IMR-90 (cell line): Measurements from ENCODE around the gene OAF. TPM values are rescaled to one million over a fixed set of nuclear protein-coding genes. Genes with fewer than 3 reads are reported as not detected.
A peak's percentile ranks its signal among the peaks of the same experiment; 100 is the strongest.

ENCODE experiments used
- ATAC-seq: fragments of 200-7000 bp; cut with Tn5 transposase; 2 replicates; pipeline ENCODE4 v1.9.1; 2020; ENCODE audit warnings: low read depth, mild to moderate bottlenecking, moderate library complexity
- BruUV-seq: library from RNA; stranded (reverse); fragments of 400-500 nt; replicated peaks from 2 replicates; lab custom pipeline; 2021; lab: Mats Ljungman, UMichigan
- CTCF ChIA-PET: fragments of 300-600 bp; formaldehyde crosslinking; extraction: SDS; loops from one replicate; lab custom pipeline; 2021; ENCODE audit warnings: antibody characterized with exemption; lab: Yijun Ruan, JAX
- POLR2A ChIA-PET: fragments of 300-600 bp; sonication (Branson Sonifier 250); formaldehyde crosslinking; loops from one replicate; lab custom pipeline; 2022; ENCODE audit warnings: antibody characterized with exemption; ENCODE audit not compliant: unreplicated experiment; lab: Charles Lee
- DNase-seq: peaks from one replicate; pipeline ENCODE4 v3.0.0; 2013
- H2AFZ ChIP-seq: replicated peaks from 2 replicates; pipeline ENCODE3; 2013; ENCODE audit warnings: low read length, mild to moderate bottlenecking; ENCODE audit not compliant: poor library complexity
- H2AK5ac ChIP-seq: 2 replicates; pipeline ENCODE4 v1.6.1; 2013; ENCODE audit warnings: low read depth, low read length, inconsistent platforms
- H2AK9ac ChIP-seq: replicated peaks from 2 replicates; pipeline ENCODE3; 2013; ENCODE audit warnings: mild to moderate bottlenecking, low read depth, low read length, moderate library complexity; ENCODE audit not compliant: poor library complexity
- H2BK120ac ChIP-seq: 2 replicates; pipeline ENCODE4 v1.6.1; 2013; ENCODE audit warnings: low read depth, low read length, inconsistent platforms
- H2BK15ac ChIP-seq: 3 replicates; pipeline ENCODE4 v1.6.1; 2013; ENCODE audit warnings: low read depth, low read length, inconsistent platforms
- H2BK20ac ChIP-seq: 2 replicates; pipeline ENCODE4 v1.6.1; 2013; ENCODE audit warnings: low read depth, mild to moderate bottlenecking, inconsistent platforms, low read length, moderate library complexity
- H2BK5ac ChIP-seq: 2 replicates; pipeline ENCODE4 v1.6.1; 2013; ENCODE audit warnings: mild to moderate bottlenecking, low read depth, low read length, inconsistent platforms; ENCODE audit not compliant: poor library complexity, severe bottlenecking
- H3K14ac ChIP-seq: replicated peaks from 2 replicates; pipeline ENCODE4 v1.6.1; 2013; ENCODE audit warnings: low read depth, low read length, inconsistent platforms
- H3K18ac ChIP-seq: 2 replicates; pipeline ENCODE4 v1.6.1; 2013; ENCODE audit warnings: low read depth, low read length, control low read depth
- H3K23ac ChIP-seq: 2 replicates; pipeline ENCODE4 v1.6.1; 2013; ENCODE audit warnings: low read depth, low read length, inconsistent platforms
- H3K27ac ChIP-seq: 2 replicates; pipeline ENCODE4 v1.5.1; 2013; ENCODE audit warnings: mild to moderate bottlenecking, control low read depth, low read length; ENCODE audit not compliant: insufficient read depth
- H3K27me3 ChIP-seq: 2 replicates; pipeline ENCODE4 v1.6.1; 2013; ENCODE audit warnings: low read length; ENCODE audit not compliant: control insufficient read depth, insufficient read depth
- H3K36me3 ChIP-seq: 2 replicates; pipeline ENCODE4 v1.6.1; 2013; ENCODE audit warnings: low read length, mixed read lengths; ENCODE audit not compliant: control insufficient read depth, insufficient read depth
- H3K4ac ChIP-seq: 2 replicates; pipeline ENCODE4 v1.6.1; 2013; ENCODE audit warnings: low read depth, low read length, inconsistent platforms
- H3K4me1 ChIP-seq: 2 replicates; pipeline ENCODE4 v1.6.1; 2013; ENCODE audit warnings: low read length, mixed read lengths; ENCODE audit not compliant: control insufficient read depth, insufficient read depth
- H3K4me2 ChIP-seq: 2 replicates; pipeline ENCODE4 v1.6.1; 2013; ENCODE audit warnings: low read depth, mild to moderate bottlenecking, control low read depth, low read length, moderate library complexity
- H3K4me3 ChIP-seq: 2 replicates; pipeline ENCODE4 v1.5.1; 2013; ENCODE audit warnings: low read depth, mild to moderate bottlenecking, control low read depth, low read length, moderate library complexity; ENCODE audit not compliant: insufficient read depth
- H3K56ac ChIP-seq: 2 replicates; pipeline ENCODE4 v1.6.1; 2013; ENCODE audit warnings: low read length, inconsistent platforms; ENCODE audit not compliant: insufficient read depth; ENCODE audit errors: extremely low read depth
- H3K79me1 ChIP-seq, 2 experiments: 2 replicates each; pipeline ENCODE4 v1.6.1; 2013; ENCODE audit warnings: low read length in 2 of 2, inconsistent platforms in 1 of 2, low read depth in 1 of 2
- H3K9ac ChIP-seq: 2 replicates; pipeline ENCODE4 v1.6.1; 2013; ENCODE audit warnings: low read depth, low read length, control low read depth
- H3K9me1 ChIP-seq: 2 replicates; pipeline ENCODE4 v1.6.1; 2013; ENCODE audit warnings: low read length, inconsistent platforms; ENCODE audit not compliant: insufficient read depth
- H3K9me3 ChIP-seq: 2 replicates; pipeline ENCODE4 v1.6.1; 2013; ENCODE audit warnings: low read length; ENCODE audit not compliant: control insufficient read depth, insufficient read depth
- H4K20me1 ChIP-seq: 2 replicates; pipeline ENCODE4 v1.6.1; 2013; ENCODE audit warnings: low read length, inconsistent platforms; ENCODE audit not compliant: insufficient read depth
- H4K5ac ChIP-seq: 2 replicates; pipeline ENCODE4 v1.6.1; 2013; ENCODE audit warnings: mild to moderate bottlenecking, low read depth, low read length, control low read depth
- H4K8ac ChIP-seq, 2 experiments: 2 replicates each; pipeline ENCODE4 v1.6.1; 2013; ENCODE audit warnings: low read depth in 2 of 2, low read length in 2 of 2, control low read depth in 1 of 2, inconsistent platforms in 1 of 2
- H4K91ac ChIP-seq: 2 replicates; pipeline ENCODE4 v1.6.1; 2013; ENCODE audit warnings: low read depth, low read length, inconsistent platforms; ENCODE audit not compliant: insufficient read depth
- CEBPB ChIP-seq: IDR thresholded peaks from 2 replicates; pipeline ENCODE4 v1.6.1; 2012; ENCODE audit warnings: low read depth, low read length, improper control_type of control experiment
- FOS ChIP-seq: fragments of 150-350 bp; IDR thresholded peaks from 2 replicates; pipeline ENCODE4 v1.6.1; 2016; ENCODE audit warnings: low read depth, low read length
- MAFK ChIP-seq: IDR thresholded peaks from 2 replicates; pipeline ENCODE4 v1.6.1; 2012; ENCODE audit warnings: low read depth, low read length, improper control_type of control experiment
- MAZ ChIP-seq: IDR thresholded peaks from 2 replicates; pipeline ENCODE4 v1.6.1; 2012; ENCODE audit warnings: low read depth, mild to moderate bottlenecking, low read length, improper control_type of control experiment, moderate library complexity, borderline replicate concordance
- MXI1 ChIP-seq: IDR thresholded peaks from 2 replicates; pipeline ENCODE4 v1.6.1; 2012; ENCODE audit warnings: low read depth, mild to moderate bottlenecking, low read length, moderate library complexity, borderline replicate concordance
- NFE2L2 ChIP-seq: fragments of 150-350 bp; IDR thresholded peaks from 2 replicates; pipeline ENCODE4 v1.6.1; 2016; ENCODE audit warnings: low read depth, mild to moderate bottlenecking, low read length
- POLR2A ChIP-seq: IDR thresholded peaks from 2 replicates; pipeline ENCODE4 v1.6.1; 2012; ENCODE audit warnings: mild to moderate bottlenecking, low read depth, low read length
- RAD21 ChIP-seq: IDR thresholded peaks from 2 replicates; pipeline ENCODE4 v1.6.1; 2012; ENCODE audit warnings: low read length, improper control_type of control experiment
- RCOR1 ChIP-seq: IDR thresholded peaks from 2 replicates; pipeline ENCODE4 v1.6.1; 2012; ENCODE audit warnings: mild to moderate bottlenecking, low read length, improper control_type of control experiment; ENCODE audit not compliant: insufficient replicate concordance
- RFX5 ChIP-seq: IDR thresholded peaks from 2 replicates; pipeline ENCODE4 v1.8.0; 2012; ENCODE audit warnings: low read depth, mild to moderate bottlenecking, low read length, moderate library complexity
- SMC3 ChIP-seq: fragments of 150-350 bp; IDR thresholded peaks from 2 replicates; pipeline ENCODE4 v1.6.1; 2016; ENCODE audit warnings: low read depth, mild to moderate bottlenecking, antibody characterized with exemption, low read length, moderate library complexity
- WGBS, 2 experiments: methylation state at CpG; one replicate each; pipeline versions ENCODE4 v1.1.5 to v1.1.7; 2013; ENCODE audit warnings: missing lambda C conversion rate in 2 of 2; ENCODE audit not compliant: insufficient read length in 1 of 2; ENCODE audit errors: extremely low coverage in 2 of 2; 5-methylcytosine and 5-hydroxymethylcytosine counted together
- dilution Hi-C: fragments of 300-500 bp; cut with HindIII; formaldehyde crosslinking; loops from one replicate; pipeline ENCODE4 v1.14.3; 2018; ENCODE audit warnings: low sequenced_read_pairs; ENCODE audit not compliant: unreplicated experiment
- in situ Hi-C: fragments of 300-500 bp; cut with MboI; formaldehyde crosslinking; loops from 3 replicates; pipeline ENCODE4 v1.14.3; 2019; ENCODE audit warnings: low sequenced_read_pairs, inconsistent platforms, mixed read lengths
- intact Hi-C: fragments of 100-400 bp; cut with micrococcal nuclease; formaldehyde crosslinking; loops from 2 replicates; pipeline ENCODE4 v1.10.0; 2022
- polyA plus RNA-seq, 3 experiments: library from polyadenylated mRNA; depleted of rRNA; stranded (reverse); fragments of >200 nt; gene quantifications; 2 replicates each; pipeline ENCODE4 v1.2.3, GENCODE V29; 2012; ENCODE audit warnings: low replicate concordance in 1 of 3
- total RNA-seq: library from RNA; depleted of rRNA; stranded (reverse); fragments of >200 nt; gene quantifications from 2 replicates; pipeline ENCODE4 v1.2.3, GENCODE V29; 2012
- TF ChIP-seq, protein P1 (sequence below): conservative IDR thresholded peaks from 2 replicates; pipeline ENCODE4 v1.5.1; 2012; ENCODE audit warnings: mild to moderate bottlenecking, low read depth, low read length, improper control_type of control experiment
- TF ChIP-seq, protein P2 (sequence below): fragments of 150-350 bp; IDR thresholded peaks from 2 replicates; pipeline ENCODE4 v1.6.1; 2016; ENCODE audit warnings: low read depth, mild to moderate bottlenecking, low read length, moderate library complexity, borderline replicate concordance
- TF ChIP-seq, protein P3 (sequence below): fragments of 150-350 bp; IDR thresholded peaks from 2 replicates; pipeline ENCODE4 v1.6.1; 2017; ENCODE audit warnings: mild to moderate bottlenecking, antibody characterized with exemption, low read length, low read depth

The OAF gene
- total and polyA plus RNA-seq, 2 of the 4 experiments (the other 2 are of a cell fraction) = 9.9 to 42.0 TPM

DNA sequence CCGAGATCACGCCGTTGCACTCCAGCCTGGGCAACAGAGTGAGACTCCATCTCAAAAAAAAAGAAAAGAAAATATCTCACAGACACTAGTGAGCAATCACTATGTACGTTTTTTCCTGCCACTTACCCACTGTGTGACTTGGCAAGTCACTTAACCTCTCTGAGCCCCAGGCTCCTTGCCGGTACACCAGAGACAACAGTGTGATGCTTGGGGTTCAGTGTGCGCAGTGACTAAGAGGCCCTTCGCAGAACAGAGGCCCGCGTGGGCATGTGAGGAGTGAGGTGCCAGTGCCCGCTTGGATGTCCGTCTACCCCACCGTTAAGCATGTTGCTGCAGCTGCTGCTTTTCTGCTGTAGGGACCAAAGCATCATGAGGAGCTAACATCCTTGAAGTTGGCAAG, 6.7 kb downstream of the OAF start:
- Histone ChIP-seq H3K56ac (no peak overlapping the region), H3K9me1 (peaks cover 39% of the 10 kb centered on the region), H3K18ac (no peak overlapping the region), H2AK9ac (peak overlapping the region; percentile 42), H3K4ac (peak overlapping the region; percentile 16; the same call in 1 of the 2 replicates), H2AK5ac (peak overlapping the region; percentile 71; the same call in 1 of the 2 replicates), H3K9me3 (no peaks in the 10 kb centered on the region), H3K14ac (0 out of 2 replicates have a peak overlapping the region, but pooled peaks have one; percentile 8), H3K9ac (no peak overlapping the region; the same call in 1 of the 2 replicates), H2BK15ac (no peak overlapping the region), H3K79me1 (peaks cover 20 to 72% of the 10 kb centered on the region in 2 experiments), H2AFZ (no peak overlapping the region), H4K8ac (no peak overlapping the region), H3K27ac (no peak overlapping the region), H3K36me3 (no peaks in the 10 kb centered on the region), H2BK120ac (no peak overlapping the region), H3K4me2 (no peak overlapping the region), H2BK5ac (no peak overlapping the region), H3K4me1 (peaks cover 30% of the 10 kb centered on the region), H2BK20ac (no peak overlapping the region), H4K20me1 (peaks cover 19% of the 10 kb centered on the region), H3K23ac (0 out of 2 replicates have a peak overlapping the region, but pooled peaks have one; percentile 75), H3K27me3 (no peaks in the 10 kb centered on the region), H4K91ac (no peak overlapping the region), H3K4me3 (no peak overlapping the region), H4K5ac (no peak overlapping the region)
- intact Hi-C loops (no loop called here), dilution Hi-C loops (no loop called here), in situ Hi-C loops (no loop called here)
- CTCF ChIA-PET = interaction anchor here (1.0 kb wide), 1 partner anchor 85 kb away, joined by 5 read pairs; no protein-coding TSS in a partner anchor
- no TSS peak for BruUV-seq
- ATAC-seq (no peak), DNase-seq (no peak)
- POLR2A ChIA-PET = no interaction called here
- 73% methylated on average over 5 of the region's 12 CpGs; no CpG with 5 or more reads in 1 of the 2 experiments for whole genome bisulfite sequencing, 2 experiments
- TF ChIP-seq MAZ (no peak), RFX5 (no peak), SMC3 (no peak), RAD21 (no peak), RCOR1 (no peak), FOS (no peak), CEBPB (no peak), POLR2A (no peak), MXI1 (no peak), MAFK (no peak), NFE2L2 (no peak)
- TF ChIP-seq, protein P1, sequence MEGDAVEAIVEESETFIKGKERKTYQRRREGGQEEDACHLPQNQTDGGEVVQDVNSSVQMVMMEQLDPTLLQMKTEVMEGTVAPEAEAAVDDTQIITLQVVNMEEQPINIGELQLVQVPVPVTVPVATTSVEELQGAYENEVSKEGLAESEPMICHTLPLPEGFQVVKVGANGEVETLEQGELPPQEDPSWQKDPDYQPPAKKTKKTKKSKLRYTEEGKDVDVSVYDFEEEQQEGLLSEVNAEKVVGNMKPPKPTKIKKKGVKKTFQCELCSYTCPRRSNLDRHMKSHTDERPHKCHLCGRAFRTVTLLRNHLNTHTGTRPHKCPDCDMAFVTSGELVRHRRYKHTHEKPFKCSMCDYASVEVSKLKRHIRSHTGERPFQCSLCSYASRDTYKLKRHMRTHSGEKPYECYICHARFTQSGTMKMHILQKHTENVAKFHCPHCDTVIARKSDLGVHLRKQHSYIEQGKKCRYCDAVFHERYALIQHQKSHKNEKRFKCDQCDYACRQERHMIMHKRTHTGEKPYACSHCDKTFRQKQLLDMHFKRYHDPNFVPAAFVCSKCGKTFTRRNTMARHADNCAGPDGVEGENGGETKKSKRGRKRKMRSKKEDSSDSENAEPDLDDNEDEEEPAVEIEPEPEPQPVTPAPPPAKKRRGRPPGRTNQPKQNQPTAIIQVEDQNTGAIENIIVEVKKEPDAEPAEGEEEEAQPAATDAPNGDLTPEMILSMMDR = no peak
- TF ChIP-seq, protein P2, sequence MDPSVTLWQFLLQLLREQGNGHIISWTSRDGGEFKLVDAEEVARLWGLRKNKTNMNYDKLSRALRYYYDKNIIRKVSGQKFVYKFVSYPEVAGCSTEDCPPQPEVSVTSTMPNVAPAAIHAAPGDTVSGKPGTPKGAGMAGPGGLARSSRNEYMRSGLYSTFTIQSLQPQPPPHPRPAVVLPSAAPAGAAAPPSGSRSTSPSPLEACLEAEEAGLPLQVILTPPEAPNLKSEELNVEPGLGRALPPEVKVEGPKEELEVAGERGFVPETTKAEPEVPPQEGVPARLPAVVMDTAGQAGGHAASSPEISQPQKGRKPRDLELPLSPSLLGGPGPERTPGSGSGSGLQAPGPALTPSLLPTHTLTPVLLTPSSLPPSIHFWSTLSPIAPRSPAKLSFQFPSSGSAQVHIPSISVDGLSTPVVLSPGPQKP = no peak
- TF ChIP-seq, protein P3, sequence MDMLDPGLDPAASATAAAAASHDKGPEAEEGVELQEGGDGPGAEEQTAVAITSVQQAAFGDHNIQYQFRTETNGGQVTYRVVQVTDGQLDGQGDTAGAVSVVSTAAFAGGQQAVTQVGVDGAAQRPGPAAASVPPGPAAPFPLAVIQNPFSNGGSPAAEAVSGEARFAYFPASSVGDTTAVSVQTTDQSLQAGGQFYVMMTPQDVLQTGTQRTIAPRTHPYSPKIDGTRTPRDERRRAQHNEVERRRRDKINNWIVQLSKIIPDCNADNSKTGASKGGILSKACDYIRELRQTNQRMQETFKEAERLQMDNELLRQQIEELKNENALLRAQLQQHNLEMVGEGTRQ = no peak
